CD4-positive, alpha-beta T cell (primary cell): ENCODE data around the gene SIRT3. TPM values are rescaled to one million over a fixed set of nuclear protein-coding genes. Genes with fewer than 3 reads are reported as not detected.
A peak's percentile ranks its signal among the peaks of the same experiment; 100 is the strongest.

Experiments
- ATAC-seq: fragments of 200-7000 bp; cut with Tn5 transposase; one replicate; pipeline ENCODE4 v1.10.0; 2022; ENCODE audit warnings: mild to moderate bottlenecking; ENCODE audit not compliant: poor library complexity
- CTCF ChIA-PET: fragments of 350-600 bp; sonication (Branson Sonifier 250); formaldehyde crosslinking; loops from one replicate; lab custom pipeline; 2021; ENCODE audit warnings: antibody characterized with exemption, inconsistent platforms; lab: Charles Lee
- POLR2A ChIA-PET: fragments of 350-600 bp; sonication (Branson Sonifier 250); formaldehyde crosslinking; loops from one replicate; lab custom pipeline; 2021; ENCODE audit warnings: antibody characterized with exemption, inconsistent platforms; lab: Charles Lee
- DNase-seq, 14 experiments: peaks; one replicate each; pipeline ENCODE4 v3.0.0-alpha.2; 2013 to 2020; ENCODE audit warnings: mixed read lengths in 2 of 14
- H3K27ac ChIP-seq, 2 donors: one replicate each; pipeline versions ENCODE4 v1.5.1 to v1.7.0; 2013; ENCODE audit warnings: low read length in 2 of 2, low read depth in 1 of 2, mild to moderate bottlenecking in 1 of 2
- H3K27me3 ChIP-seq, 2 experiments: 1 replicate in 1 of 2; 2 replicates in 1 of 2; pipeline versions ENCODE4 v1.6.1 to v1.7.0; 2013; ENCODE audit warnings: low read length in 2 of 2, control low read depth in 1 of 2, mild to moderate bottlenecking in 1 of 2, moderate library complexity in 1 of 2; ENCODE audit not compliant: insufficient read depth in 2 of 2, control insufficient read depth in 1 of 2
- H3K36me3 ChIP-seq: one replicate; pipeline ENCODE4 v1.6.1; 2013; ENCODE audit warnings: low read length, control low read depth; ENCODE audit not compliant: insufficient read depth
- H3K4me1 ChIP-seq: one replicate; pipeline ENCODE4 v1.6.1; 2013; ENCODE audit warnings: low read length, control low read depth; ENCODE audit not compliant: insufficient read depth
- H3K4me3 ChIP-seq: one replicate; pipeline ENCODE4 v1.5.1; 2013; ENCODE audit warnings: mild to moderate bottlenecking, low read length, moderate library complexity
- H3K9me3 ChIP-seq, 2 experiments: 1 replicate in 1 of 2; 2 replicates in 1 of 2; pipeline versions ENCODE4 v1.6.1 to v1.7.0; 2013; ENCODE audit warnings: low read length in 2 of 2, mild to moderate bottlenecking in 2 of 2, control low read depth in 1 of 2, moderate library complexity in 1 of 2; ENCODE audit not compliant: control insufficient read depth in 1 of 2, insufficient read depth in 1 of 2
- H3K27ac Mint-ChIP-seq: one replicate; pipeline ENCODE4 v1.8.0; 2020; ENCODE audit warnings: mixed read lengths
- H3K27me3 Mint-ChIP-seq: one replicate; pipeline ENCODE4 v1.8.0; 2021; ENCODE audit warnings: mixed read lengths
- H3K36me3 Mint-ChIP-seq: one replicate; pipeline ENCODE4 v1.8.0; 2021; ENCODE audit warnings: low read depth, mixed read lengths
- H3K4me1 Mint-ChIP-seq: one replicate; pipeline ENCODE4 v1.8.0; 2021; ENCODE audit warnings: low read depth, mixed read lengths
- H3K4me3 Mint-ChIP-seq: one replicate; pipeline ENCODE4 v1.8.0; 2020; ENCODE audit warnings: mild to moderate bottlenecking, mixed read lengths
- H3K9me3 Mint-ChIP-seq: one replicate; pipeline ENCODE4 v1.8.0; 2020; ENCODE audit warnings: mixed read lengths
- intact Hi-C, 2 experiments: fragments of 100-400 bp; cut with DNase I in 1 of 2; cut with micrococcal nuclease in 1 of 2; formaldehyde crosslinking; loops; one replicate each; pipeline versions ENCODE4 v1.15.1 to v1.9.0; 2023 to 2025; cut with DNase I, micrococcal nuclease
- total RNA-seq, 174 experiments: library from RNA in 2 of 174; stranded (reverse) in 2 of 174; gene quantifications; one replicate each; pipeline ENCODE4 v1.2.3 and lab custom pipeline; 2021 to 2026
- TF ChIP-seq, protein P1 (sequence below): fragments of 200-600 bp; IDR thresholded peaks from one replicate; pipeline ENCODE4 v1.8.0; 2022; ENCODE audit warnings: antibody characterized with exemption, mild to moderate bottlenecking

SIRT3 gene
- total RNA-seq, 2 experiments from 2014 or later = 16.4 to 18.0 TPM

GRCh38 chr11:203056-203944 is 32.8 kb downstream of the SIRT3 start:
- H3K27me3 Mint-ChIP-seq = no peaks in the 10 kb centered on the region
- peaks cover 35% of the 10 kb centered on the region for H3K36me3 ChIP-seq
- peak overlapping the region; percentile 79 for H3K27ac Mint-ChIP-seq
- H3K4me3 ChIP-seq = no peak overlapping the region
- ATAC-seq (no peak), DNase-seq (peak in 3 of 14 experiments; percentile 2 to 29 (median 12))
- H3K27ac ChIP-seq = no peak overlapping the region
- H3K4me1 ChIP-seq = peaks cover 61% of the 10 kb centered on the region
- H3K4me3 Mint-ChIP-seq = peak overlapping the region; percentile 71
- intact Hi-C loops = no loop called here
- CTCF ChIA-PET = no interaction called here
- H3K4me1 Mint-ChIP-seq = peaks cover 58% of the 10 kb centered on the region
- no peaks in the 10 kb centered on the region for H3K27me3 ChIP-seq
- peaks cover 69% of the 10 kb centered on the region for H3K36me3 Mint-ChIP-seq
- H3K9me3 ChIP-seq = no peaks in the 10 kb centered on the region
- TF ChIP-seq, protein P1, sequence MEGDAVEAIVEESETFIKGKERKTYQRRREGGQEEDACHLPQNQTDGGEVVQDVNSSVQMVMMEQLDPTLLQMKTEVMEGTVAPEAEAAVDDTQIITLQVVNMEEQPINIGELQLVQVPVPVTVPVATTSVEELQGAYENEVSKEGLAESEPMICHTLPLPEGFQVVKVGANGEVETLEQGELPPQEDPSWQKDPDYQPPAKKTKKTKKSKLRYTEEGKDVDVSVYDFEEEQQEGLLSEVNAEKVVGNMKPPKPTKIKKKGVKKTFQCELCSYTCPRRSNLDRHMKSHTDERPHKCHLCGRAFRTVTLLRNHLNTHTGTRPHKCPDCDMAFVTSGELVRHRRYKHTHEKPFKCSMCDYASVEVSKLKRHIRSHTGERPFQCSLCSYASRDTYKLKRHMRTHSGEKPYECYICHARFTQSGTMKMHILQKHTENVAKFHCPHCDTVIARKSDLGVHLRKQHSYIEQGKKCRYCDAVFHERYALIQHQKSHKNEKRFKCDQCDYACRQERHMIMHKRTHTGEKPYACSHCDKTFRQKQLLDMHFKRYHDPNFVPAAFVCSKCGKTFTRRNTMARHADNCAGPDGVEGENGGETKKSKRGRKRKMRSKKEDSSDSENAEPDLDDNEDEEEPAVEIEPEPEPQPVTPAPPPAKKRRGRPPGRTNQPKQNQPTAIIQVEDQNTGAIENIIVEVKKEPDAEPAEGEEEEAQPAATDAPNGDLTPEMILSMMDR = no peak
- no peaks in the 10 kb centered on the region for H3K9me3 Mint-ChIP-seq
- POLR2A ChIA-PET = interaction anchor here (0.8 to 1.0 kb wide), 2 partner anchors 47 to 113 kb away, joined by 3 to 4 read pairs; no protein-coding TSS in a partner anchor

DNA sequence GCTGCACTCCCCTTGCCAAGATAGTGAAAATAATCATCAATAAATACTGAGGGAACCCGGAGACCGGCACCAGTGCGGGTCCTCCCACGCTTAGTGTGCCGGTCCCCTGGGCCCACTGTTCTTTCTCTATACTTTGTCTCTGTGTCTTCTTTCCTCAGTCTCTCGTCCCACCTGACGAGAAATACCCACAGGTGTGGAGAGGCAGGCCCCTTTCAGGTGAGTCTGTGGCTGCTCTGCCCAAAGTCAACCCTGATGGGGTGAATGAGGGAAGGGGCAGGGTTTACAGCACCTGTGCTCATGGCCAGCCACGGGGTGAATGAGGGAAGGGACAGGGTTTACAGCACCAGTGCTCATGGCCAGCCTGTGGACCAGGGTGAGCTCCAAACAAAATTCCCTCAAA is 33.7 kb downstream of the SIRT3 start:
- H3K4me1 Mint-ChIP-seq = peaks cover 52% of the 10 kb centered on the region
- Histone ChIP-seq H3K9me3 (no peaks in the 10 kb centered on the region), H3K4me1 (peaks cover 53% of the 10 kb centered on the region), H3K4me3 (no peak overlapping the region), H3K36me3 (peaks cover 35% of the 10 kb centered on the region), H3K27ac (no peak overlapping the region), H3K27me3 (no peaks in the 10 kb centered on the region)
- no peaks in the 10 kb centered on the region for H3K9me3 Mint-ChIP-seq
- H3K27ac Mint-ChIP-seq = peak overlapping the region; percentile 79
- H3K36me3 Mint-ChIP-seq = peaks cover 61% of the 10 kb centered on the region
- H3K27me3 Mint-ChIP-seq = no peaks in the 10 kb centered on the region
- ChIA-PET CTCF (no interaction called here), POLR2A (no interaction called here)
- DNase-seq = peak in 1 of 14 experiments; percentile 28
- TF ChIP-seq, protein P1 = no peak
- H3K4me3 Mint-ChIP-seq = peak overlapping the region; percentile 82
- intact Hi-C loops = no loop called here
- ATAC-seq = no peak

DNA sequence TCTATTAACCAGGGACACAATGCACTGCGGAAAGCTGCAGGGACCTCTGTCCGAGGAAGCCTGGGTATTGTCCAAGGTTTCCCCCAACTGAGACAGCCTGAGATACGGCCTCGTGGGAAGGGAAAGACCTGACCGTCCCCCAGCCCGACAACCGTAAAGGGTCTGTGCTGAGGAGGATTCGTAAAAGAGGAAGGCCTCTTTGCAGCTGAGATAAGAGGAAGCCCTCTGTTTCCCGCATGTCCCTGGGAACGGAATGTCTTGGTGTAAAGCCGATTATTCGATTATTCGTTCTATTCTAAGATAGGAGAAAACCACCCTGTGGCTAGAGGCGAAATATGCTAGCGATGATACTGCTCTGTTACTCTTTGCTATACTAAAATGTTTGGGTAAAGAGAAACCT is 34.2 kb downstream of the SIRT3 start:
- Mint-ChIP-seq H3K27ac (peak overlapping the region; percentile 79), H3K4me3 (peak overlapping the region; percentile 82), H3K4me1 (peaks cover 47% of the 10 kb centered on the region), H3K36me3 (peaks cover 56% of the 10 kb centered on the region), H3K27me3 (no peaks in the 10 kb centered on the region), H3K9me3 (no peaks in the 10 kb centered on the region)
- peaks cover 53% of the 10 kb centered on the region for H3K4me1 ChIP-seq
- H3K9me3 ChIP-seq = no peaks in the 10 kb centered on the region
- DNase-seq = peak in 1 of 14 experiments; percentile 22
- ATAC-seq = no peak
- no peak overlapping the region for H3K27ac ChIP-seq
- H3K4me3 ChIP-seq = no peak overlapping the region
- intact Hi-C loops = no loop called here
- H3K36me3 ChIP-seq = peaks cover 35% of the 10 kb centered on the region
- ChIA-PET CTCF (no interaction called here), POLR2A (no interaction called here)
- TF ChIP-seq, protein P1 = no peak
- no peaks in the 10 kb centered on the region for H3K27me3 ChIP-seq
